SK-N-SH treated with all-trans-retinoic acid at 6 μM for 48 hours (cell line): ENCODE results near the gene UQCRC1.
A peak's percentile ranks its signal among the peaks of the same experiment; 100 is the strongest.

ENCODE experiments used
- ATAC-seq: fragments of 200-7000 bp; cut with Tn5 transposase; 3 replicates; pipeline ENCODE4 v1.9.1; 2020; ENCODE audit warnings: mild to moderate bottlenecking, moderate library complexity
- BACH2 ChIP-seq: fragments of 250-450 bp; sonication (Bioruptor Pico); IDR thresholded peaks from 2 replicates; pipeline ENCODE4 v1.9.0; 2021; ENCODE audit warnings: mild to moderate bottlenecking, borderline replicate concordance
- CSDC2 ChIP-seq: fragments of 250-450 bp; sonication (Bioruptor Pico); IDR thresholded peaks from 2 replicates; pipeline ENCODE4 v1.5.0; 2020; ENCODE audit warnings: mild to moderate bottlenecking, moderate library complexity
- ESRRG ChIP-seq: fragments of 250-450 bp; sonication (Bioruptor Pico); IDR thresholded peaks from 2 replicates; pipeline ENCODE4 v1.6.1; 2021; ENCODE audit warnings: mild to moderate bottlenecking
- GLIS3 ChIP-seq: fragments of 250-450 bp; sonication (Bioruptor Pico); IDR thresholded peaks from 2 replicates; pipeline ENCODE4 v1.5.0; 2020; ENCODE audit warnings: mild to moderate bottlenecking, moderate library complexity
- ISL1 ChIP-seq: fragments of 250-450 bp; sonication (Bioruptor Pico); IDR thresholded peaks from 2 replicates; pipeline ENCODE4 v2.1.2; 2022; ENCODE audit warnings: mild to moderate bottlenecking, moderate library complexity
- OSR1 ChIP-seq: fragments of 250-450 bp; sonication (Bioruptor Pico); IDR thresholded peaks from 2 replicates; pipeline ENCODE4 v1.8.0; 2022; ENCODE audit warnings: moderate library complexity, mild to moderate bottlenecking, inconsistent platforms
- PATZ1 ChIP-seq: fragments of 250-450 bp; sonication (Bioruptor Pico); IDR thresholded peaks from 2 replicates; pipeline ENCODE4 v1.8.0; 2020; ENCODE audit warnings: mild to moderate bottlenecking, moderate library complexity, borderline replicate concordance
- PPARA ChIP-seq: fragments of 250-450 bp; sonication (Bioruptor Pico); IDR thresholded peaks from 2 replicates; pipeline ENCODE4 v1.5.0; 2020; ENCODE audit warnings: mild to moderate bottlenecking, borderline replicate concordance
- RARB ChIP-seq: fragments of 250-450 bp; sonication (Bioruptor Pico); IDR thresholded peaks from 2 replicates; pipeline ENCODE4 v1.8.0; 2021; ENCODE audit warnings: mild to moderate bottlenecking, moderate library complexity
- SNAI2 ChIP-seq: fragments of 250-450 bp; sonication (Bioruptor Pico); IDR thresholded peaks from 2 replicates; pipeline ENCODE4 v1.5.0; 2020; ENCODE audit warnings: mild to moderate bottlenecking, moderate library complexity
- TOX ChIP-seq: fragments of 250-450 bp; sonication (Bioruptor Pico); IDR thresholded peaks from 2 replicates; pipeline ENCODE4 v1.8.0; 2021; ENCODE audit warnings: mild to moderate bottlenecking, moderate library complexity, borderline replicate concordance
- ZC3H10 ChIP-seq: fragments of 250-450 bp; sonication (Bioruptor Pico); IDR thresholded peaks from 2 replicates; pipeline ENCODE4 v1.5.1; 2021; ENCODE audit warnings: mild to moderate bottlenecking, moderate library complexity
- ZFP3 ChIP-seq: fragments of 250-450 bp; sonication (Bioruptor Pico); IDR thresholded peaks from 2 replicates; pipeline ENCODE4 v1.5.0; 2020; ENCODE audit warnings: mild to moderate bottlenecking, moderate library complexity
- ZFP30 ChIP-seq: fragments of 450-650 bp; formaldehyde crosslinking; IDR thresholded peaks from 2 replicates; pipeline ENCODE4 v1.5.0; 2022; ENCODE audit warnings: mild to moderate bottlenecking, moderate library complexity
- ZNF565 ChIP-seq: fragments of 450-650 bp; formaldehyde crosslinking; conservative IDR thresholded peaks from 2 replicates; pipeline ENCODE4 v1.5.0; 2020; ENCODE audit warnings: low read depth, mild to moderate bottlenecking, moderate library complexity
- ZNF70 ChIP-seq: fragments of 450-650 bp; formaldehyde crosslinking; IDR thresholded peaks from 2 replicates; pipeline ENCODE4 v1.5.0; 2020; ENCODE audit warnings: mild to moderate bottlenecking, moderate library complexity
- ZNF8 ChIP-seq: fragments of 450-650 bp; formaldehyde crosslinking; IDR thresholded peaks from 2 replicates; pipeline ENCODE4 v1.5.0; 2020; ENCODE audit warnings: mild to moderate bottlenecking, moderate library complexity
- TF ChIP-seq, protein P1 (sequence below): fragments of 250-450 bp; sonication (Bioruptor Pico); IDR thresholded peaks from 2 replicates; pipeline ENCODE4 v1.8.0; 2021; ENCODE audit warnings: low read depth, mild to moderate bottlenecking, moderate library complexity, borderline replicate concordance
- TF ChIP-seq, protein P2 (sequence below): fragments of 250-450 bp; sonication (Bioruptor Pico); IDR thresholded peaks from 2 replicates; pipeline ENCODE4 v1.5.0; 2020; ENCODE audit warnings: mild to moderate bottlenecking, moderate library complexity
- TF ChIP-seq, protein P3 (sequence below): fragments of 250-450 bp; sonication (Bioruptor Pico); IDR thresholded peaks from 2 replicates; pipeline ENCODE4 v1.5.1; 2021; ENCODE audit warnings: mild to moderate bottlenecking, moderate library complexity
- TF ChIP-seq, protein P4 (sequence below): fragments of 250-450 bp; sonication (Bioruptor Pico); IDR thresholded peaks from 2 replicates; pipeline ENCODE4 v1.5.1; 2020; ENCODE audit warnings: low read depth, mild to moderate bottlenecking, moderate library complexity

UQCRC1 gene

DNA sequence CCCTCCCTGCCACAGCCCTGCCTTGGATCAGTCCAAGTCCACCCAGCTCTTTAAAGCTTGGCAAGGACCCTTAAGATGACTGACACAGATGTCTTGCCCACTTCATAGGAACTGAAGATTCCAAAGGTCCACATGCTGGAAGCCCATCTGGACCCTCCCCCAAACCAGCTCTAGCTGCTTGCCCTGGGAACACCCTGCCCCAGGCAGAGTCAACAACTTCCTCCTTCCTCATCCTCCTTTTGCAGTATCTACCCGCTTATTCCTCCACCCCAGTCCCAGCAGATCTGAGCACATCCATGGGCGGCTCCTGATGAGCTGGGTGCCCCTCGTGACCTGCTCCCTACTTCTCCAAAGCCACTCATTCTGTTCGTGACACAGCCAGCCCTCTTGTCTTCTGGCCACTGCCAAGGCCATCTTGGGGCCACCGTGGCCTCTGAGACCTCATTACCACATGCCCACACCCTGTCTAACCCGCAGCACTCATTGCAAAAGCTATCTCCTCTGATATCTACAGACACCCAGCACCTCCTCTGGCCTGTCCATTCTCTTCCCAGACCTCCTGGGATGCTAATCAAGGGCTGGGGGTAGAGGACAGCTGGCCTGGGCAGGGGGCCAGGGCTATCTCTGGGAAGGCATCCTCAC, 50.8 kb downstream of the UQCRC1 start (continued):
- TF ChIP-seq, protein P1, sequence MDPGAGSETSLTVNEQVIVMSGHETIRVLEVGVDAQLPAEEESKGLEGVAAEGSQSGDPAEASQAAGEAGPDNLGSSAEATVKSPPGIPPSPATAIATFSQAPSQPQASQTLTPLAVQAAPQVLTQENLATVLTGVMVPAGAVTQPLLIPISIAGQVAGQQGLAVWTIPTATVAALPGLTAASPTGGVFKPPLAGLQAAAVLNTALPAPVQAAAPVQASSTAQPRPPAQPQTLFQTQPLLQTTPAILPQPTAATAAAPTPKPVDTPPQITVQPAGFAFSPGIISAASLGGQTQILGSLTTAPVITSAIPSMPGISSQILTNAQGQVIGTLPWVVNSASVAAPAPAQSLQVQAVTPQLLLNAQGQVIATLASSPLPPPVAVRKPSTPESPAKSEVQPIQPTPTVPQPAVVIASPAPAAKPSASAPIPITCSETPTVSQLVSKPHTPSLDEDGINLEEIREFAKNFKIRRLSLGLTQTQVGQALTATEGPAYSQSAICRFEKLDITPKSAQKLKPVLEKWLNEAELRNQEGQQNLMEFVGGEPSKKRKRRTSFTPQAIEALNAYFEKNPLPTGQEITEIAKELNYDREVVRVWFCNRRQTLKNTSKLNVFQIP (CRISPR knock-in tag), result no peak
- no peak for TF ChIP-seq ESRRG (CRISPR knock-in tag)
- no peak for TF ChIP-seq GLIS3 (CRISPR knock-in tag)
- TF ChIP-seq, protein P2, sequence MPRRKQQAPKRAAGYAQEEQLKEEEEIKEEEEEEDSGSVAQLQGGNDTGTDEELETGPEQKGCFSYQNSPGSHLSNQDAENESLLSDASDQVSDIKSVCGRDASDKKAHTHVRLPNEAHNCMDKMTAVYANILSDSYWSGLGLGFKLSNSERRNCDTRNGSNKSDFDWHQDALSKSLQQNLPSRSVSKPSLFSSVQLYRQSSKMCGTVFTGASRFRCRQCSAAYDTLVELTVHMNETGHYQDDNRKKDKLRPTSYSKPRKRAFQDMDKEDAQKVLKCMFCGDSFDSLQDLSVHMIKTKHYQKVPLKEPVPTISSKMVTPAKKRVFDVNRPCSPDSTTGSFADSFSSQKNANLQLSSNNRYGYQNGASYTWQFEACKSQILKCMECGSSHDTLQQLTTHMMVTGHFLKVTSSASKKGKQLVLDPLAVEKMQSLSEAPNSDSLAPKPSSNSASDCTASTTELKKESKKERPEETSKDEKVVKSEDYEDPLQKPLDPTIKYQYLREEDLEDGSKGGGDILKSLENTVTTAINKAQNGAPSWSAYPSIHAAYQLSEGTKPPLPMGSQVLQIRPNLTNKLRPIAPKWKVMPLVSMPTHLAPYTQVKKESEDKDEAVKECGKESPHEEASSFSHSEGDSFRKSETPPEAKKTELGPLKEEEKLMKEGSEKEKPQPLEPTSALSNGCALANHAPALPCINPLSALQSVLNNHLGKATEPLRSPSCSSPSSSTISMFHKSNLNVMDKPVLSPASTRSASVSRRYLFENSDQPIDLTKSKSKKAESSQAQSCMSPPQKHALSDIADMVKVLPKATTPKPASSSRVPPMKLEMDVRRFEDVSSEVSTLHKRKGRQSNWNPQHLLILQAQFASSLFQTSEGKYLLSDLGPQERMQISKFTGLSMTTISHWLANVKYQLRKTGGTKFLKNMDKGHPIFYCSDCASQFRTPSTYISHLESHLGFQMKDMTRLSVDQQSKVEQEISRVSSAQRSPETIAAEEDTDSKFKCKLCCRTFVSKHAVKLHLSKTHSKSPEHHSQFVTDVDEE (CRISPR knock-in tag), result no peak
- TF ChIP-seq ZC3H10, result no peak
- no peak for TF ChIP-seq ZFP3 (CRISPR knock-in tag)
- no peak for TF ChIP-seq ZNF565 (CRISPR knock-in tag)

DNA sequence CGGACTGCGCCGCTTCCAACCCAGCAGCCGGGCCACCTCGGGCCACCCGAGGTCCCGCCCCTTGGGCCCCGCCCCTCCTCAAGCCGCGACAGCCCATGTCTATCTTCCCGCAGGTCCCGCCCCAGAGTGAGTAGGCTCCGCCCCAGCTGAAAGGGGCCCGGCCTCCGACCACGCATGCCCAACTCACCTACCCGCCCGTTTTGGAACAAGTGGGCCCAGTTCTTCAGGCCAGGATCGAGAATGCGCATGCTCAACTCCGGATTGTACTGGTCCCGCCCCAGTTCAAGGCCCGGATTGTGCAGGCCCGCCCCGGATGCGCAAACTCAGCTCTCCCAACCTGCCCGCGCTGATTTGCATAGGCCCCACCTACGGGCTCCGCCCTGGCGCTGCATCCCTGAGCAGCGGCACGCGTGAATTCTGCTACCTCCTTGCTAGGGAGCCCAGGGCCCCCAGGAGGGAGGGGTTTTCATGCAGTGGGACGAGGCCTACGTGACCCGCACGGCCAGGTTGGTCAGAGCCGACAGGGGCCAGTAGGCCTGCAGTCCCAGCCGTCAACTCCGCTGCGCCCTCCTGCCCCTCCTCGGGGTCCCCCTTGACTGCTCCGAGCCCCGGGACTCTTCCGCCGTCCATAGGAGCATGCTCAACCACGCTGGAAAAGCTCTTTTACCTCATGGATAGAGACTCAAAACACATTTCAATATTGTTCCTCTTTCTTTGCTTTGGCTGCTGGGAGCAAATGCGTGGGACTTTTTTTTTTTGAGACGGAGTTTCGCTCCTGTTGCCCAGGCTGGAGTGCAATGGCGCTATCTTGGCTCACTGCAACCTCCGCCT, 52.4 kb downstream of the UQCRC1 start, which contains the start of gene PFKFB4:
PFKFB4 (minus strand) TSS at position 8 of the 831 bp plus-strand sequence. CDS start 26 bp downstream, outside the sequence.
- ATAC-seq, result peak; percentile 92
- no peak for TF ChIP-seq OSR1 (CRISPR knock-in tag)
- TF ChIP-seq, protein P3, sequence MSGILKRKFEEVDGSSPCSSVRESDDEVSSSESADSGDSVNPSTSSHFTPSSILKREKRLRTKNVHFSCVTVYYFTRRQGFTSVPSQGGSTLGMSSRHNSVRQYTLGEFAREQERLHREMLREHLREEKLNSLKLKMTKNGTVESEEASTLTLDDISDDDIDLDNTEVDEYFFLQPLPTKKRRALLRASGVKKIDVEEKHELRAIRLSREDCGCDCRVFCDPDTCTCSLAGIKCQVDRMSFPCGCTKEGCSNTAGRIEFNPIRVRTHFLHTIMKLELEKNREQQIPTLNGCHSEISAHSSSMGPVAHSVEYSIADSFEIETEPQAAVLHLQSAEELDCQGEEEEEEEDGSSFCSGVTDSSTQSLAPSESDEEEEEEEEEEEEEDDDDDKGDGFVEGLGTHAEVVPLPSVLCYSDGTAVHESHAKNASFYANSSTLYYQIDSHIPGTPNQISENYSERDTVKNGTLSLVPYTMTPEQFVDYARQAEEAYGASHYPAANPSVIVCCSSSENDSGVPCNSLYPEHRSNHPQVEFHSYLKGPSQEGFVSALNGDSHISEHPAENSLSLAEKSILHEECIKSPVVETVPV (CRISPR knock-in tag), result no peak
- TF ChIP-seq, protein P1 (CRISPR knock-in tag), result no peak
- TF ChIP-seq, protein P4, sequence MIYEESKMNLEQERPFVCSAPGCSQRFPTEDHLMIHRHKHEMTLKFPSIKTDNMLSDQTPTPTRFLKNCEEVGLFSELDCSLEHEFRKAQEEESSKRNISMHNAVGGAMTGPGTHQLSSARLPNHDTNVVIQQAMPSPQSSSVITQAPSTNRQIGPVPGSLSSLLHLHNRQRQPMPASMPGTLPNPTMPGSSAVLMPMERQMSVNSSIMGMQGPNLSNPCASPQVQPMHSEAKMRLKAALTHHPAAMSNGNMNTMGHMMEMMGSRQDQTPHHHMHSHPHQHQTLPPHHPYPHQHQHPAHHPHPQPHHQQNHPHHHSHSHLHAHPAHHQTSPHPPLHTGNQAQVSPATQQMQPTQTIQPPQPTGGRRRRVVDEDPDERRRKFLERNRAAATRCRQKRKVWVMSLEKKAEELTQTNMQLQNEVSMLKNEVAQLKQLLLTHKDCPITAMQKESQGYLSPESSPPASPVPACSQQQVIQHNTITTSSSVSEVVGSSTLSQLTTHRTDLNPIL (CRISPR knock-in tag), result no peak
- no peak for TF ChIP-seq GLIS3 (CRISPR knock-in tag)
- no peak for TF ChIP-seq TOX
- TF ChIP-seq SNAI2 (CRISPR knock-in tag), result no peak
- no peak for TF ChIP-seq ZNF8 (CRISPR knock-in tag)
- no peak for TF ChIP-seq ZNF565 (CRISPR knock-in tag)
- no peak for TF ChIP-seq BACH2
- TF ChIP-seq ZC3H10, result no peak
- TF ChIP-seq ZFP30 (CRISPR knock-in tag), result no peak
- TF ChIP-seq CSDC2 (CRISPR knock-in tag), result no peak
- TF ChIP-seq ZNF70 (CRISPR knock-in tag), result no peak
- TF ChIP-seq, protein P2 (CRISPR knock-in tag), result no peak
- TF ChIP-seq RARB (CRISPR knock-in tag), result no peak
- no peak for TF ChIP-seq PPARA (CRISPR knock-in tag)
- TF ChIP-seq ISL1 (CRISPR knock-in tag), result no peak
- no peak for TF ChIP-seq PATZ1
